HK-2 (cell line): ENCODE data around the gene ITPA.
A peak's percentile ranks its signal among the peaks of the same experiment; 100 is the strongest.
"Not testable (repeated sequence)": the region's sequence is repeated elsewhere in the genome, so short reads cannot be mapped to it uniquely, and the experiment has no call there.

Source experiments
- DNase-seq: peaks from one replicate; pipeline ENCODE4 v3.0.0-alpha.2; 2018; ENCODE audit not compliant: unreplicated experiment

ITPA gene

DNA sequence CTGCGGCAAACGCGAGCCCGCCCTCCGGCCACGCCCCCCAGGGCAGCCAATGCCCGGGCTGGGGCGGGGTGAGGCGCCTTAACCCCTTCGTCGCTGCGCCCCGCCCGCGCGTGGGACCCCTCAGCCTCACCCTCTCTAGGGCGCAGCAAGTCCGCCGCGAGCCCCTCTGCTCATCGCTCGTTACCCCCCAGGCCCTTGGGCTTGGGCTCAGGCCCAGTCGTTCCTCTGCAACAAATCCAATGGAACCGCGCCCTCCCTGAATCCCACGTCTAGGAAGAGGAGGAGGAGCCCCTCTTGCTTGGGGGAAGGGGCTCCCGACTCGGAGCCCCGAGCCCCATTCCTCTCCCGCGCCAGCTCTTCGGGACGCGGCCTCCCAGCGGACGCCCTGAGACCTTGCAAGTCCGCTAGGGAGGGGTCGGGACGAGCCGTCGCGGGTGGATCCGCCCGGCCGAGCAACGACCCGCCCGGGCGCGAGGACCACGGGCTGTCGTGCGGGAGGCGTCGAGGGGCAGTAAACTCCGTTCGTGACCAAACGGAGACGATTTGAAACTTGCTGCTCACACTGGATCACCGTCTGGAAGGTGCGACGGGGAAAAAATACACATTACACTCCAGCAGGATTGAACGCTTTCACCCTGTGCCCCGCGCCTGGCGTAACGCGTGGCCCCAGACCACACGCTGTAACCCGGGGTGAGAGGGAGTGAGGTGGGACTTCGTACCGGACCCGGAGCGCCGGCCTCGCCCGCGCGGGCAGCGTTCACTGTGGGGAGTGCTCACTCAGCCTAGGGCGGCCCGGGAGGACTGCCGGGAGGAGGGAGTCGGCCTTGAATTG is 35.5 kb upstream of the ITPA start:
- DNase-seq = peak; percentile 88

DNA sequence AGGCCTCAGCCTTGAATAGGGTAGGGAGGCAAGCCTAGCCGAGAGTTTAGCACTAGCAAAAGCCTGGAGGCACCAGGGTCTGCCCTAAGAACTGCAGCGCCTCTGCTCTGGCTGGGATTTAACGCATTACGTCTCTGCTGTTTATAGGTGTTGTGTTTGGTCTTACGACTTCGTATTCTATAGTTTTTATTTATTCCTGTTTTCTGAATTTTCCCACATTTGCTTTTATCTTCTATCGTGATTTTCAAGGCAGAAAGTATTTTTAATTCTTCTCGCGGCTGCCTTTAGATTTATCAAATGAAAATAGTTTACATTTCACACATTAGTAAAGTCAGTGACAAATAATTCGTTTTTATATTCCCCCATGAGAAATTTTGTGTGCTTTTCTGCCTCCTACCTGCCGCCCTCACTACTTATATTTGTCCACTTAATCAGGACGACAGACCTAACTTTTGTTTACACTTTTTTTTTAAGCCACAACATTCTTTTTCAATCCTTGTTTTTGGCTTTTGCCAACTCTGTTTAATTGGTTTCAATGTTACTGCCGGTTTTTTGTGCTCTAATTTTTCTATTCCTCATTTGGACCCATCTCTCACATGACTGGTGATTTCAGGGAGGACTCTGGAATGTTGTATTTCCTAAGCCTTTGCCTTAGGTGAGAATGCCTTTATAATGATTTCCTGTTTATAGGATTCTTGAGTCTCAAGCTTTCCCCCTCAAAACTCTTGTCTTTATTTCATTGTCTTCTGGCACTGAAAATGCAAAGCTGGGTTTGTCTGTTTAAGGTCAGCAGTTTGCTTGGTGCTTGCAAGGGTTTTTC is 34.6 kb upstream of the ITPA start:
- DNase-seq = no peak

DNA sequence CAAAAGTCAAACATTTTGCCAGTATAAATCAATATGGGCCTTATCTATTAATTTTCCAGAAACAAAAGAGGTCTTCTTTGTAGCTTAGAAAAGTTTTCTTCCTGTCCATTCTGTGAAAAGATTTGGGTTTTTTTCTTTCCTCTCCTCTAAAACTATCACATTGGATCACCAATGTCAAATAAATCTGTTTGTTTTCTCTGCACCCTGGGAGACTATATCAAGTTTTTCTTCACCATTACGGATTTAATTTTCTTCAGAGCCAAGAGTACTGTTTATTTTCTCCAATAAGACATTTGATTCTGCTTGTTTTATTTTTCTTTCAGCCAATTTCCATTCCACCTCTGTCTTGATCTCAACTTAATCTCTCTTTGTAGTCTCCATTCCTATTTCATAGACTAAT is 34.0 kb upstream of the ITPA start:
- no peak for DNase-seq

DNA sequence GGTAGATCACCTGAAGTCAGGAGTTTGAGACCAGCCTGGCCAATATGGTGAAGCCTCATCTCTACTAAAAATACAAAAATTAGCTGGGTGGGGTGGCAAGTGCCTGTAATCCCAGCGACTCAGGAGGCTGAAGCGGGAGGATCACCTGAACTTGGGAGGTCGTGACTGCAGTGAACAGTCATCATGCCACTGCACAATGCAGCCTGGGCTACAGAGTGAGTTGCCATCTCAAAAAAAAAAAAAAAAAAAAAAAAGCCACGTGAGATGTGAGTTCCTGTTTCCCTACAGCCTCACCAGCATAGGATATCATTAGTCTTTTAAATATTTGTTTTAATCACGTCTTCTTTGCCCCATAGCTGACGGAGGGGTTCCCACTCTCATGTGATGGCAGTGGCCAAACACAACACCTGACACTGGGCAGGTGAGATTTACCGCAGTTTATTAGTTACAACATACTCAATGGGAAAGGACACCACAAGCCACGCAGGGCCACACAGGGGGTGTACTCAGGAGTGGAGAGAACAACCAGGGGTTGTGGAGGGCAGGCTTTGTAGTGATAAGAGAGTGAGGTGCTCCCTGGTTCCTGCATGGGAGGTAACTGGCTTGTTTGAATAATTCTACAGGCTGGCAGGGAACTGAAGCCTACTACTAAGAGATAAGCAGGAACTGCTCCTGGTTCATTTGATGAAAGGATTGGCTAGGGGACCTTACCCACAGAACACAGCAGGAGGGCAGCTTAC is 31.4 kb upstream of the ITPA start:
- DNase-seq = no peak

DNA sequence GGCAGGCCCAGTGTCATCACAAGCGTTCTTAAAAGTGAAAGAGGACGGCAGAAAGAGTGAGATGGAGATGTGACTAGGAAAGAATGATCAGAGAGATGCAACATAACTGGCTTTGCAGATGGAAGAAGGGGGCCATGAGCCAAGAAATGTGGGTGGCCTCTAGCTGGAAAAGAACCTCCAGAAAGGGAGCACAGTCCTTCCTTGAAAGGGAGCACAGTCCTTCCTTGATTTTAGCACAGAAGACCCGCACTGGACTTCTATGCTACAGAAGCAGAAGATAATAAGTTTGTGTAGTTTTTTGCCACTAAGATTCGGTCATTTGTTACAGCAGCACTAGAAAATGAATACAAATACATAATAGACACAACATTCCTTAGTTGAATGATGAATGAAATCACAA is 29.0 kb upstream of the ITPA start:
- no peak for DNase-seq

DNA sequence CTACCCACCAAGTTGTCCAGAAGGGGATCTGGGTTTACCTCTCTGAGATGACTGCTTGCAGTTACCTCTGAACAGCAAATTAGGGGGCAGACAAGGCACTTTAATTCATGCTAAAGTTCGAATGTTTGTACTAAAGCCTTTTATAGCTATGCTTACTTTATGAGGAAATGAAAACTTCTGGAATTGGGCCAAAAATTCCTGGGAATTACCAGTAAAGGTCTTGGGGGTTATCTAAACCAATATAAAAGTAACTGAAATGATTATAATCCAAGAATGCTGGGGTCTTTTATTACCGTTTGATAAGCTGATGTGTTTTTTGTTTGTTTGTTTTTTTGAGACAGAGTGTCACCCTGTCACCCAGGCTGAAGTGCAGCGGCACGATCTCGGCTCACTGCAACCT is 28.0 kb upstream of the ITPA start:
- no peak for DNase-seq

DNA sequence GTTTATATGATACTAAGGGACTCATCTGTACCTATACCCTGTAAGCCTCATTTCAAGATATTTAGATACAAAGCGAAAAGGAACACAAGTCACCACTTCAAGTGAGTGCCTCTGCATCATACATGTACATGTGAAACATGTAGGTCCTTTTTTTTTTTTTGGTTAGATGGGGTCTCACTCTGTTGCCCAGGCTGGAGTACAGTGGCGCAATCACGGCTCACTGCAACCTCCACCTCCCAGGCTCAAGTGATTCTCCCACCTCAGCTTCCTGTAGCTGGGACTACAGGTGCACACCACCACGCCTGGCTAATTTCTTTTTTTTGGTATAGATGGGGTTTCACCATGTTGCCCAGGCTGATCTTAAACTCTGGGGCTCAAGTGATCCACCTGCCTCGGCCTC is 26.9 kb upstream of the ITPA start:
- DNase-seq = not testable (repeated sequence)

DNA sequence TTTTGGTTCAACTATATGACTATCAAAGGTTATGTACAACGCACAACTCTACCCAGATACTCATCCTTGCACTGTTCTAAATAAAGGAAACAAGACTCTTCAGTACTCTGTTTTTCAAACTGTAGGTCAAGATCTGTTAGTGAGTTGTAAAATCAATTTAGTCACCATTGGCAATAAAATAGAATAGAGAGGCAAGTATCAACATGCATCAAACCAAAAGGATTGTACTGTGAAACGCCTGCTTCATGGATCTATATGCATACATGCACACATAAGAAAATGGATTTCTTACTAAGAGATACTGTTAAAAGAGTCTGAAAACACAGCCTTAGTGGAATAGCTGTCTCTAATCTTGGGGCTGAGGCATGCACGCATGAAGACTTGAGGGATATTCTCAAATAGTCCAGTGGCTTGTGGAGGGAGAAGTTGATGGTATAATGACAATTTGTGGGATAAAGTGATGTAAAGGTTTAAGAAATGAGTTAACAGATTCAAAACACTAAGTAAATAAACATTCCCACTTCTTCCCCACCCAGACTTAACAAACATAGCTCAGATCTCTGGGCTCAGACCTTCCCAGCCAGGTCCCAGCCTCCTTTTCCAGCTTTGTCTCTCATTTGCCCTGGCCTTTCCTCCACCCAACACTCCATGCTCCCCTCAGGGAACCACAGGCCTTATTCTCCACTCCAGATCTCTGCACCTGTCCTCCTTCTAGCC is 25.2 kb upstream of the ITPA start:
- no peak for DNase-seq

DNA sequence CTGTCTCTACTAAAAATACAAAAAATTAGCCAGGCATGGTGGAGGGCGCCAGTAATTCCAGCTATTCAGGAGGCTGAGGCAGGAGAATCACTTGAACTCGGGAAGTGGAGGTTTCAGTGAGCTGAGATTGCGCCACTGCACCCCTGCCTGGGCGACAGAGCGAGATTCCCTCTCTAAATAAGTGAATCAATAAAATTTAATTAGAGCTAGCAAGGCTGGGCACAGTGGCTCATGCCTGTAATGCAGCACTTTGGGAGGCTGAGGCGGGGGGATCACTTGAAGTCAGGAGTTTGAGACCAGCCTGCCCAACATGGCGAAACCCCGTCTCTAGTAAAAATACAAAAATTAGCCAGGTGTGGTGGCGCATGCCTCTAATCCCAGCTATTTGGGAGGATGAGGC is 21.4 kb upstream of the ITPA start:
- not testable (repeated sequence) for DNase-seq

DNA sequence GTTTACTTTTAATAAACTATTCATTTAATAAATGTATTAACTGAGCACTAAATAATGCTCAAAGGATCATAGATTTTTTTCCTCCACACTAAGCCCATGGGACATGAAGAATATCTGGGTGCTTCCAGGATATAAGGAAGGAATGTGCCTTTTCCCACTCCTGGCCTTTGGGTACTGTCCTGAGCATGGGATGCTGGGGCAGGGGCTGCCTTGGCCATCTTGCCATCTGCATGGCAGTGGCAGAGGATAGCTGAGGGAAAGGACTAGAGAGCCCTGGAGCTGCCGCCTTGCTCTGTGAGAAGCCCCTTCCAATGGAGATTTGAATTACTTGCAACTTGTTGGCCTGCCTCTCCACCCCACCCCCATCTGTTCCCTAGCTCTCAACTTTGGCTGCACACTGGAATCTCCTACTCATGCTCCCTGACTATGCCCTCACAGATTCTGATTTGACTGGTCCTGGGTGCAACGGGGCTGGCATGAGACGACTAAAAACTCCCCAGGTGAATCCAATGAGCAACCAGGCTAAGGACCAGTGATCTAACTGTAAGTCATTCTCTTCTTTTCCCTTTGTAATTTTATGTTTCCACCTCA is 20.4 kb upstream of the ITPA start:
- no peak for DNase-seq

DNA sequence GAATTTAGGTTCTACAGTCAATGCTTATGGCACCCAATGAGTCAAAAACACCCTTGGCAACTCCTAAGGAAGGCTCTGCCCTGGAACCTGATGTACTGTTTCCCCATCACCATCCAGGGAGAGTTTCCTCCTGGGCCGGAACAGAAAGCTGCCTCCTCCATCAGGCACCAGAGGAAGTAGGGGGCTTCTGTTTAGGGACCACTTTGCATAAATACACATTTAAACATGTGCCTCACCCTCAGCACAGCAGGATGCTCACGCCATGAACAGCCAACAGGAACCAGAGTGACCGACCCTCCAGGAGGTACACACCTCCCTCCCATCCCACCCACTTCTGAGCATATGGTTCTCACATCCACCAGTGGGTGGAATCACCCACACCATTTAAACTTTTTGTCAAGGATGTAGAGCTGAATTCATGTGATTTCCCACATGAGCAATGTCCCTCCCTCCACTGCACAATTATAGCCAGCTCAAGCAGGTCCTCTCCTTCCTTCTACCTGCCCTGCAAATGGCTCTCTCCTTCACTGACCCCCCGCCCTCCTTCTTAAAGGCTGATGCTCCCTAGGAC is 19.7 kb upstream of the ITPA start:
- no peak for DNase-seq

DNA sequence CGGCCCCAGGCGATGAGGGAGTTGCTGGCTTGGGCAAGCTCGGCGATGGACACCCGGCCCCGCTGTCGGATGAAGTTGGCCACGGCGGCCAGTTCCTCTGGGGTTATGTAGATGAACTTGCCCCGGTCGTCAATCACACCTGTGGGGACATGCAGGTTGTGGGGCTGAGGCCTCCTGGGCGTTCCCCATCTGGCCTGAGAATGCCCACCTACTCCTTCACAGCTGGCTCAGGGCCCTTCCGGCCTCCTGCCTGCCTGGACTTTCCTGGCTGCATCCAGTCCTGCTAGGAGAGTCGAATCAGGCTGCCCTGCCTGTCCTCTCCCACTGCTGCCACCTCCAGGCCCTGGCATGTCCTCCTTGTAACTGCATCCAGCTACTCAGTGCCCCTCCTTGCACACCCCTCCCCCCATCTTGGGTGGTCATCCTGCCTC is 18.6 kb upstream of the ITPA start:
- no peak for DNase-seq

DNA sequence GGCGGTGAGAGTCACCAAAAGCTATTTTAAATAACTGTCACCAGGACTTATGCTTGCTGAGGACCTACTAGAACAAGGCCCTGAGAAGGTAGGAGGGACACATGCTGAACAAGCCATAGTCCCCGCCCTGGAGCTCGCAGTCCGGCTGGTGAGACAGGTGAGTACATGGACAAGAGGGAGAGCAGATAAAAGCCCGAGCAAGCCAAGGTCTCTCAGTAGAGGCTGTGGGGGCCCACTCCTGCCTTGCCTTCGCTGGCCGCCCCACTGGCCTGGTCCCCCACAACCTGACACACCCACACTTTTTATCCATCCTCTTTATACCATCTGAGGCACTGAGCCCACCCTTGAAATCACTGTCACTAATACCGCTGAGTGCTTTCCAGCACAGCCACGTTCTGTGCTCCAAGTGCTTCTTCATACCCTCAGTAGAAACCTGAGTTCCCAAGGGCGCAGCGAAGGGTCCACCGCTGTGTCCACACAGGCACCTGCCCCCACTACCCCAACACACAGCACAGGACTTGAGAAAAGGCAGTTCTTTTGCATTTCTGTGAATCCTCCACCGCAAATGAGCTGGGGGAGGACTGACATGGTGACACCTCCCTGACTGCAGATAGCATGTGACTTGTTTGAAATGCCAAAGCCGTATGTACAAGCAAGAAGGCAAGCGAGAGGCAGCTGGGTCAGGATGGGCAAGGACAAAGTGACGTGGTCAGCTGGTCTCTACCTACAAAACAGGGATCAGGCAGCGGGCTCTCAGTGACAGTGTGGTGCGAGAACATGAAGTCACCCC is 16.9 kb upstream of the ITPA start:
- no peak for DNase-seq

DNA sequence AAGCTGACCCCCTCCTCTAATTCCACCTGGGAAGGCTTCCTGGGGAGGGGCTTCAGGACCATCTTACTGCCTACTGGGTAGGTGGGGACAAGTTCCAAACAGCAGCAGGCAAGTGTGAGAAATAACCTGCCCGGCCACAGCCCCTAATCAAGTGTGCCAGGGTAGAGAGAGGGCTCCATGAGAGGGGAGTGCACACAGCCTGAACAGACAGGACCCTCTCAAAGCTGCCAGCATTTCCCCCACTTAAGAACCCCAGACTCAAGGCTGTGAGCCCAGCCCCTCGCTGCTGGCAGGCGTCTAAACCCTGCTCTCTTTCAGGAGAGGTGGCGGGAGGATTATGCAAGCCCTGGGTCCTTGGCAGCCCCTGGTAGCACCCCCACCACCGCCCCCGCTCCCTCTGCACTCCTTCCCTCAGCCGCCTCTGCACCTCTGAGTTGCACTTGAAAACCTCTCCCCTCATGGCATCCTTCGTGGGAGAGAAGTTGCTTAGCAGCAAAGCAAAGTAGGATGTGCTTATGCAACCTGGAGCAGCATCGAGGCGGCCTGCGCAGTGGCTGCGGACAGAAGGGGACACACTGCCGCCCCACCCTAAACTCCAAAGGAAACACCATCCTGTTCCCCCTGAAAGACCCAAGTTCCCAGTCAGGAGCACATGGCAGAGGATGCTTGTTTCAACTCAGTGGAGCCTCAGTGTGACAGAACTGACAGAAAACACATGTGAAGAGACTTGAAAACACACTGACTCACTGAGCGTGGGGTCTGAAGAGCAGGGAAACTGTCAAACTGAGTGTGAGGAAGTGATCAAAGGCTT is 15.3 kb upstream of the ITPA start:
- no peak for DNase-seq

DNA sequence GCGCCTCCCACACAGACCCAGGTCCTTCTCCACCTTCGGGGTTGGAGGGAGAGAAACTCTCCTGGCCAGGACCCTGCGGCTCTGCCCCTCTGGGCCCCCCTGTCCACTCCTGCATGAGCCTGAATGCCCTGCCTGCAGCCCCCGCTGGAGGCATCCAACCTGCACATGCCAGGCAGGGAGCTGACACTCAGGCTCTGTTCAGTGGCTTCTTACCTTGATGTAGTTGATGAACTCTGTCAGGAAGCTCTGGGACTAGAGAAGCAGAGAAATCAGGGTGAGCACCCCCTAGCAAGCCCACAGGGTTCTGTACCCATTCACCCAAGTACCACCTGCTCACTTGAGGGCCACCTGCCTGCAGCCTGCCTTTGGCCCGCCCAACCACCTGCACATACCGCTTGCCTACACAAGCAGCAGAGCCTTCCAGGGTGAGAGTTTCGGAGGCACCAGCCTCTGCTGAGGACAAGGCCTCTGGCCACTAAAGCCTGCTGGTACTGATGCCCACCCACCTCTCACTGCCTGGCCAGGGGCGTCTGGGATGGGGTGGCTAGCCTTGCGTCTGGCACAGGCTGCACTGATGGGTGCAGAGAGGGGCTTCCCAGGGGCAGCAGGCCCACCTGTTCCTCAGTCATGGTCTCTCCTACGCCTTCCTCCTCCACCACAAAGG is 14.5 kb upstream of the ITPA start:
- no peak for DNase-seq

DNA sequence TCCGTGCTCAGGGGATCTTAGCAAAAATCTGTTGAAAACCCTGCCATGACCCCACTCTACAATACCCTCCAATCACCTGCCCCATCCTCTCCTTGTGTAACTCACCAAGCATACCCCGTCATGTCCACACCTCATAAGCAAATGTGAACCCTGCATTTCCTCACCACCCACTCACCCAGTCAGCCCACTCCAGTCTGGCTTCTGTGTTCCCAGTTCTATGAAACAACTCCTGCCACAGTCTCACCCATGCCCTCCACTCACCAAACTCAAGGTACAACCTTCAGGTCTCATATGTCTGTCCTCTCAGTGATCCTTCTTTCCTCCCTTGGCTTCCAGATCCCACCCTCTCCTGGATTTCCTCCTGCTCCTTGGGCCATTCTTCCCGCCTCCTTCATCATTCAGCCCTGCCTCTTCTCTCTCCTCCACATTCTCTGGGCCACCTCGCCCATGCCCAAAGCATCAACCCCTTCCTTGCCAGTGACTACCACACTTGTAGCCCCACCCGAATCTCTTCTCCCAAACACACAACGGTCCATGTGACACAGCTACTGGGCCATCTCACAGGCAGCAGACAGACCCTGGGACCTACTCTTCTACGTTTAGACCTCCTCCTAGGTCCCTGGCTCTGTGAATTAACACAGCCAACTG is 13.6 kb upstream of the ITPA start:
- DNase-seq = no peak

DNA sequence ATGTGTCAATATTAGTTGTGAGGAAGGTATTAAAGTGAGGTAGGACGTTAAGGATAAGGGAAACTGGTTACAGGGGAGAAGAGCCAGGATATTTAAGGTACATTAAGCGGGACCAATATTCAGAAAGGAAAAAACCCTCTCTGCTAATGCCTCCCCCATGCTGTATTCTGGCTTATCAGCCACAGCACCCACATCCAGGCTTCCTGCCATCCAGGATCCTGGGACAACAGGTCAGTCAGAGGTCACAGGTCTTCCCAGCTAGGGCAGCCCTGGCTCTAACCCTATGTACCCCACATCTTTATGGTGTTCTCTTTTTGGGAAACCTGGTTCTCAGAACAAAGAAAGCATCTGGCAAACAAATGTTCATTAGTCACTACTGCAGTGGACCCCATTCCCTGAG is 10.1 kb upstream of the ITPA start:
- no peak for DNase-seq
